GM23248 (cell line): Measurements from ENCODE around the gene KRT15.

Experiments
- EZH2 ChIP-seq: fragments of 200-600 bp; sonication (generic); IDR thresholded peaks from 2 replicates; pipeline ENCODE4 v1.6.1; 2018; ENCODE audit warnings: antibody characterized with exemption, mild to moderate bottlenecking; ENCODE audit not compliant: insufficient read depth, poor library complexity, severe bottlenecking
- EZH2phosphoT487 ChIP-seq: fragments of 200-600 bp; sonication (generic); IDR thresholded peaks from 2 replicates; pipeline ENCODE4 v1.6.1; 2018; ENCODE audit warnings: antibody characterized with exemption, moderate library complexity, mild to moderate bottlenecking, low read depth; ENCODE audit not compliant: insufficient read depth

- TF ChIP-seq EZH2, result no peak
- no peak for TF ChIP-seq EZH2phosphoT487
Measured at GRCh38 chr17:41481036-41481435, 37.7 kb downstream of the KRT15 start, which contains the start of gene KRT35.
